ENCODE measurements around the gene TBX1.

DNA sequence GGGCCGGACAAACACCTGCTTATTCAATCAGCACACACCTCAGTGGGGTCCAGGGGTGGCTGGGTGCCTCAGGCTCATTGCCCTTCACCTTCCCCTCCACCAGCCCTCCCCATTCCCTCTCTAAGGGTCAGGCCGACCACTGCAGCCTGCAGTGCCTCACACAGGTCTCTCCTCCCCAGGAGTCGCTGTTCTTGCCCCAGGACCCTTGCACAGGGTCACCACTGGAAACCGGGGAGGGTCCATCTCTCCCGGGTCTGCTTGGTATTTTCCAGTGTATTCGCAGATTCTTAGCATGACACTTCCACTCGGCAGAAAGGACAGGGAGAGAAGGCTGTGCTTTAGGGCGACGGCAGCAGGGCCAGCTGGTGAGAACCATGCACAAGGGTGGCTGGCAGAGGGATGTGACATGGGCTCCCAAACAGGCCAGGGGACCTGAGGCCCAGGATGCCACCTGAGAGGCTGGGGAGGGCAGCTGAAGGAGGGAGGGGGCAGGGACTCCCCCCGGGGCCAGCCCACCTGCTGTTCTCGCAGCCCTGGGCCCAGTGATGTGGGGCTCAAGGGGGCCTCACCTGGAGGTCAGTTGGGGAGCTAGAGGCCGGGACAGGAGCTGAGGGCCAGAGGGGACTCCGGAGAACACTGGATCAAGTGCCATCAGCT is 16.1 kb upstream of the TBX1 start:
- TF ChIP-seq POLR2A (IDR thresholded peaks at IDR 0.05) (no peak), CTCF (IDR thresholded peaks at IDR 0.05) (no peak)
